ENCODE measurements around the gene ANAPC16. TPM values are rescaled to one million over a fixed set of nuclear protein-coding genes. Genes with fewer than 3 reads are reported as not detected.
"Not testable (repeated sequence)": the region's sequence is repeated elsewhere in the genome, so short reads cannot be mapped to it uniquely, and the experiment has no call there.

Gene ANAPC16
- total RNA-seq, 1 experiment from 2014 or later: 182 TPM

- DNase-seq (ENCODE audit: extremely low read depth, low read depth): peak; percentile 28
Measured at GRCh38 chr10:72260976-72261783, 45.4 kb downstream of the ANAPC16 start.

GRCh38 chr10:72261784-72262404 lies 46.1 kb downstream of the ANAPC16 start:
- DNase-seq (ENCODE audit: extremely low read depth, low read depth): no peak

- DNase-seq (ENCODE audit: extremely low read depth, low read depth): no peak
Measured at GRCh38 chr10:72263613-72264241, 47.9 kb downstream of the ANAPC16 start.

GRCh38 chr10:72264536-72264935 lies 48.7 kb downstream of the ANAPC16 start:
- no peak for DNase-seq (ENCODE audit: extremely low read depth, low read depth)

- no peak for DNase-seq (ENCODE audit: extremely low read depth, low read depth)
Measured at GRCh38 chr10:72265508-72265907, 49.7 kb downstream of the ANAPC16 start.

- no peak for DNase-seq (ENCODE audit: extremely low read depth, low read depth)
Measured at GRCh38 chr10:72265990-72266865, 50.4 kb downstream of the ANAPC16 start.

- no peak for DNase-seq (ENCODE audit: extremely low read depth, low read depth)
Measured at GRCh38 chr10:72267381-72267780, 51.6 kb downstream of the ANAPC16 start.

GRCh38 chr10:72267819-72268399 lies 52.1 kb downstream of the ANAPC16 start:
- no peak for DNase-seq (ENCODE audit: extremely low read depth, low read depth)

GRCh38 chr10:72268475-72269200 lies 52.8 kb downstream of the ANAPC16 start:
- DNase-seq (ENCODE audit: extremely low read depth, low read depth): not testable (repeated sequence)

- no peak for DNase-seq (ENCODE audit: extremely low read depth, low read depth)
Measured at GRCh38 chr10:72270607-72271281, 54.9 kb downstream of the ANAPC16 start.

- peak; percentile 100 for DNase-seq (ENCODE audit: extremely low read depth, low read depth)
Measured at GRCh38 chr10:72272689-72273409, 57.0 kb downstream of the ANAPC16 start.

- peak; percentile 99 for DNase-seq (ENCODE audit: extremely low read depth, low read depth)
Measured at GRCh38 chr10:72273410-72274212, 57.8 kb downstream of the ANAPC16 start, which contains the start of gene DDIT4. Gene DDIT4 (plus strand): TSS chr10:72273924. CDS start chr10:72274217, 293 bp downstream.

GRCh38 chr10:72274213-72274729 lies 58.5 kb downstream of the ANAPC16 start:
- no peak for DNase-seq (ENCODE audit: extremely low read depth, low read depth)

- peak; percentile 74 for DNase-seq (ENCODE audit: extremely low read depth, low read depth)
Measured at GRCh38 chr10:72274730-72275350, 59.0 kb downstream of the ANAPC16 start.

GRCh38 chr10:72275351-72276012 lies 59.7 kb downstream of the ANAPC16 start:
- DNase-seq (ENCODE audit: extremely low read depth, low read depth): no peak

- no peak for DNase-seq (ENCODE audit: extremely low read depth, low read depth)
Measured at GRCh38 chr10:72276013-72276387, 60.2 kb downstream of the ANAPC16 start.
